Smooth muscle cell (in vitro differentiated cells): ENCODE measurements around the gene SLC22A9. TPM values are rescaled to one million over a fixed set of nuclear protein-coding genes. Genes with fewer than 3 reads are reported as not detected.

Experiments
- DNase-seq: peaks from one replicate; lab custom pipeline; 2025; ENCODE audit not compliant: unreplicated experiment; lab: John Stamatoyannopoulos, UW
- H2AFZ ChIP-seq: fragments of 200-600 bp; sonication (generic); 2 replicates; pipeline ENCODE4 v1.6.0; 2016; ENCODE audit warnings: antibody characterized with exemption, low read depth, mild to moderate bottlenecking
- H3F3A ChIP-seq: fragments of 200-600 bp; sonication (generic); 2 replicates; pipeline ENCODE4 v1.6.0; 2017; ENCODE audit warnings: antibody characterized with exemption, low read depth
- H3K27ac ChIP-seq: fragments of 200-600 bp; sonication (generic); 2 replicates; pipeline ENCODE4 v1.5.1; 2016; ENCODE audit warnings: low read depth, mild to moderate bottlenecking
- H3K27me3 ChIP-seq: fragments of 200-600 bp; sonication (generic); 2 replicates; pipeline ENCODE4 v1.6.1; 2016; ENCODE audit warnings: low read depth, mild to moderate bottlenecking
- H3K36me3 ChIP-seq: fragments of 200-600 bp; sonication (generic); 2 replicates; pipeline ENCODE4 v1.5.1; 2016; ENCODE audit warnings: low read depth
- H3K4me1 ChIP-seq: fragments of 200-600 bp; sonication (generic); 2 replicates; pipeline ENCODE4 v1.5.1; 2016; ENCODE audit warnings: low read depth
- H3K4me2 ChIP-seq: fragments of 200-600 bp; sonication (generic); 2 replicates; pipeline ENCODE4 v1.6.0; 2016; ENCODE audit warnings: mild to moderate bottlenecking
- H3K4me3 ChIP-seq: fragments of 200-600 bp; sonication (generic); 2 replicates; pipeline ENCODE4 v1.5.1; 2016; ENCODE audit warnings: mild to moderate bottlenecking
- H3K79me2 ChIP-seq: fragments of 200-600 bp; sonication (generic); 2 replicates; pipeline ENCODE4 v1.6.0; 2016; ENCODE audit warnings: low read depth, mild to moderate bottlenecking
- H3K9ac ChIP-seq: fragments of 200-600 bp; sonication (generic); 2 replicates; pipeline ENCODE4 v1.6.0; 2016; ENCODE audit warnings: low read depth
- H3K9me3 ChIP-seq: fragments of 200-600 bp; sonication (generic); replicated peaks from 2 replicates; pipeline ENCODE4 v1.5.1; 2016; ENCODE audit warnings: low read depth
- H4K20me1 ChIP-seq: fragments of 200-600 bp; sonication (generic); 2 replicates; pipeline ENCODE4 v1.6.0; 2016; ENCODE audit warnings: low read depth
- WGBS: methylation state at CpG from one replicate; pipeline ENCODE4 v1.1.7; 2016; ENCODE audit warnings: low lambda C conversion rate; 5-methylcytosine and 5-hydroxymethylcytosine counted together
- polyA plus RNA-seq: library from polyadenylated mRNA; unstranded; fragments of >200 nt; fragmentation: Nextera tagmentation; extraction: Ambion mirVana; gene quantifications from 2 replicates; pipeline ENCODE4 v1.2.1, GENCODE V29; 2016
- total RNA-seq: library from RNA; depleted of rRNA; stranded (reverse); fragments of >200 nt; gene quantifications from 2 replicates; pipeline ENCODE4 v1.2.3, GENCODE V29; 2014
- TF ChIP-seq, protein P1 (sequence below): fragments of 200-600 bp; sonication (generic); IDR thresholded peaks from 2 replicates; pipeline ENCODE4 v1.5.1; 2017; ENCODE audit warnings: borderline replicate concordance, mild to moderate bottlenecking, antibody characterized with exemption; ENCODE audit not compliant: insufficient read depth, poor library complexity, severe bottlenecking

Gene SLC22A9
- total and polyA plus RNA-seq, 2 experiments from 2014 or later: not detected

GRCh38 chr11:63445720-63446119 lies 76.1 kb downstream of the SLC22A9 start:
- no peak for DNase-seq
- H3K36me3 ChIP-seq: no peaks in the 10 kb centered on the region
- no peaks in the 10 kb centered on the region for H4K20me1 ChIP-seq
- H3K4me2 ChIP-seq: no peak overlapping the region
- no peaks in the 10 kb centered on the region for H3K9me3 ChIP-seq
- H3K27me3 ChIP-seq: no peaks in the 10 kb centered on the region
- no peak overlapping the region for H2AFZ ChIP-seq
- no peaks in the 10 kb centered on the region for H3K4me1 ChIP-seq
- no peaks in the 10 kb centered on the region for H3K79me2 ChIP-seq
- no peaks in the 10 kb centered on the region for H3F3A ChIP-seq
- no peak overlapping the region for H3K9ac ChIP-seq
- H3K27ac ChIP-seq: no peak overlapping the region
- TF ChIP-seq, protein P1, sequence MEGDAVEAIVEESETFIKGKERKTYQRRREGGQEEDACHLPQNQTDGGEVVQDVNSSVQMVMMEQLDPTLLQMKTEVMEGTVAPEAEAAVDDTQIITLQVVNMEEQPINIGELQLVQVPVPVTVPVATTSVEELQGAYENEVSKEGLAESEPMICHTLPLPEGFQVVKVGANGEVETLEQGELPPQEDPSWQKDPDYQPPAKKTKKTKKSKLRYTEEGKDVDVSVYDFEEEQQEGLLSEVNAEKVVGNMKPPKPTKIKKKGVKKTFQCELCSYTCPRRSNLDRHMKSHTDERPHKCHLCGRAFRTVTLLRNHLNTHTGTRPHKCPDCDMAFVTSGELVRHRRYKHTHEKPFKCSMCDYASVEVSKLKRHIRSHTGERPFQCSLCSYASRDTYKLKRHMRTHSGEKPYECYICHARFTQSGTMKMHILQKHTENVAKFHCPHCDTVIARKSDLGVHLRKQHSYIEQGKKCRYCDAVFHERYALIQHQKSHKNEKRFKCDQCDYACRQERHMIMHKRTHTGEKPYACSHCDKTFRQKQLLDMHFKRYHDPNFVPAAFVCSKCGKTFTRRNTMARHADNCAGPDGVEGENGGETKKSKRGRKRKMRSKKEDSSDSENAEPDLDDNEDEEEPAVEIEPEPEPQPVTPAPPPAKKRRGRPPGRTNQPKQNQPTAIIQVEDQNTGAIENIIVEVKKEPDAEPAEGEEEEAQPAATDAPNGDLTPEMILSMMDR: no peak
- H3K4me3 ChIP-seq: no peak overlapping the region

DNA sequence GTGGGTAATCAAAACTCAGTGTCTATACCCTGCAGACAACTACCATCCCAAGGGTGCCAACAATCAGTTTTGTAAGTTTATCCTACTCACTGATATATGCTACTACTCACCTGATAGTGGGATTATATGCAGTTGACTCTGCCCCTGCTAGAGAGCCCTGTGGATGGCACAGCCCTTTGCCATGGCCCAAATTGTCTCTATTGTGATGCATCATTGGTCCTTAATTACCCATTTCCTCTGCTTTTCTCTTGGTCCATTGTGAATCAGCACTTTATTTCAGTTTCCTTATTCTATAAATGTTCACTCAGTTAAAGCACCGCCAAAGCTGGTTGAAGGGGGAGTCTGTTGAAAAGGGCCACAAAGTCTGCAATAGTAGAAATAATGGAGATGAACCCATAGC lies 79.1 kb downstream of the SLC22A9 start:
- no peak overlapping the region for H3K4me2 ChIP-seq
- H3K9me3 ChIP-seq: no peaks in the 10 kb centered on the region
- no peaks in the 10 kb centered on the region for H3K27me3 ChIP-seq
- H2AFZ ChIP-seq: no peak overlapping the region
- no peaks in the 10 kb centered on the region for H4K20me1 ChIP-seq
- no peak overlapping the region for H3K27ac ChIP-seq
- no peaks in the 10 kb centered on the region for H3K36me3 ChIP-seq
- 26% methylated on average over 1 of the region's 1 CpG for WGBS
- H3K4me1 ChIP-seq: no peaks in the 10 kb centered on the region
- no peaks in the 10 kb centered on the region for H3F3A ChIP-seq
- no peak overlapping the region for H3K4me3 ChIP-seq
- no peak for DNase-seq
- H3K9ac ChIP-seq: no peak overlapping the region
- H3K79me2 ChIP-seq: no peaks in the 10 kb centered on the region
- TF ChIP-seq, protein P1: no peak

DNA sequence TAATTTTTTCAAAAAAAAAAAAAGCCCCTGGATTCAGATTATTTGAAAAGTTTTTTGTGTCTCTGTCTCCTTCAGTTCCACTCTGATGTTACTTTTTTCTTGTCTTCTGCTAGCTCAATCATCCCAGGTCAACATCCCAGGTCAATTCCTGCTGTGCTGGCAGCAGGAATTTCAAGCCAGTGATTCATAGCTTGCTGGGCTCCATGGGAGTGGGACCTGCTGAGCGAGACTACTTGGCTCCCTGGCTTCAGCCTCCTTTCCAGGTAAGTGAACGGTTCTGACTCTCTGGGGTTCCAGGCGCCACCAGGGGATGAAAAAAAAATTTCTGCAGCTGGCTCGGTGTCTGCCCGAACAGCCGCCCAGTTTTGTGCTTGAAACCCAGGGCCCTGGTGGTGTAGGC lies 90.0 kb downstream of the SLC22A9 start:
- H2AFZ ChIP-seq: no peak overlapping the region
- H3K27me3 ChIP-seq: no peaks in the 10 kb centered on the region
- no peaks in the 10 kb centered on the region for H3K9me3 ChIP-seq
- no peak for DNase-seq
- no peak overlapping the region for H3K27ac ChIP-seq
- TF ChIP-seq, protein P1: no peak
- H3F3A ChIP-seq: no peaks in the 10 kb centered on the region
- H3K4me3 ChIP-seq: no peak overlapping the region
- H3K79me2 ChIP-seq: no peaks in the 10 kb centered on the region
- H3K36me3 ChIP-seq: no peaks in the 10 kb centered on the region
- H3K4me2 ChIP-seq: no peak overlapping the region
- H4K20me1 ChIP-seq: no peaks in the 10 kb centered on the region
- 42% methylated on average over 6 of the region's 6 CpGs for WGBS
- peaks cover 4% of the 10 kb centered on the region for H3K4me1 ChIP-seq
- H3K9ac ChIP-seq: no peak overlapping the region

Other genes starting within 250 kb of the SLC22A9 start
- not detected in 2 replicates for gene SLC22A24, start 225.6 kb upstream of the SLC22A9 start, total RNA-seq
- not detected in 2 replicates for gene SLC22A24, start 225.6 kb upstream of the SLC22A9 start, polyA plus RNA-seq
- gene SLC22A25, start 126.2 kb upstream of the SLC22A9 start, total RNA-seq: not detected in 2 replicates
- not detected in 2 replicates for gene SLC22A25, start 126.2 kb upstream of the SLC22A9 start, polyA plus RNA-seq
- 0.04 TPM in 1 of 2 replicates, not detected in the other for gene PLAAT5, start 121.4 kb downstream of the SLC22A9 start, total RNA-seq
- 0.06 TPM in 1 of 2 replicates, not detected in the other for gene PLAAT5, start 121.4 kb downstream of the SLC22A9 start, polyA plus RNA-seq
- 0.58 TPM in 1 of 2 replicates, not detected in the other for gene LGALS12, start 136.3 kb downstream of the SLC22A9 start, total RNA-seq
- not detected in 2 replicates for gene LGALS12, start 136.3 kb downstream of the SLC22A9 start, polyA plus RNA-seq
- gene PLAAT4, start 167.0 kb downstream of the SLC22A9 start, total RNA-seq: not detected in 2 replicates
- gene PLAAT4, start 167.0 kb downstream of the SLC22A9 start, polyA plus RNA-seq: not detected in 2 replicates
- gene PLAAT2, start 193.6 kb downstream of the SLC22A9 start, total RNA-seq: not detected in 2 replicates
- gene PLAAT2, start 193.6 kb downstream of the SLC22A9 start, polyA plus RNA-seq: not detected in 2 replicates
- gene PLAAT3, start 244.6 kb downstream of the SLC22A9 start, total RNA-seq: 2.5 and 5.2 TPM in 2 replicates
- 0.90 and 5.0 TPM in 2 replicates for gene PLAAT3, start 244.6 kb downstream of the SLC22A9 start, polyA plus RNA-seq